ENCODE results near the gene MYOF. TPM values are rescaled to one million over a fixed set of nuclear protein-coding genes. Genes with fewer than 3 reads are reported as not detected.

MYOF gene
- total RNA-seq, 4 donors from 2014 or later = 4.1 to 10.3 (median 6.3) TPM

DNA sequence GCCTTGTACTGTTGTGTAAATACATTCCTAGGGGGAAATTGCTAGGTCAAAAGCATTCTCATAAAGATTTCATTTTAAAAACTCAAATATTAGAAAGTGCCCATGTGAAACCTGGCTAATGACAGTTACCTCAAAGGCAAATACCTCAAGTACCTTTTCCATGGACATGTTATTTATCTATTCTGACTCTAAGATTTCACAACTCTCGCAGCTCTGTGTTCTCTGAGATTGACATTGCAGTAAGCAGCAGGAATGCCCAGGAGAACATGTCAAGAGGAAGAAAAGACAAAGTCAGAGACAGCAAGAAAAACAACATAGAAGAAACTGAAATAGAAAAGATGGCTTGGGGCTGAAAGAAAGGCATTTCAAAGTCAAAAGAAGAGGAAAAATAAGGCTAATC lies 221.0 kb downstream of the MYOF start:
- DNase-seq = no peak
- in situ Hi-C loops (cut with MboI; ENCODE audit: low sequenced_read_pairs in 4 of 4) = no loop called here

DNA sequence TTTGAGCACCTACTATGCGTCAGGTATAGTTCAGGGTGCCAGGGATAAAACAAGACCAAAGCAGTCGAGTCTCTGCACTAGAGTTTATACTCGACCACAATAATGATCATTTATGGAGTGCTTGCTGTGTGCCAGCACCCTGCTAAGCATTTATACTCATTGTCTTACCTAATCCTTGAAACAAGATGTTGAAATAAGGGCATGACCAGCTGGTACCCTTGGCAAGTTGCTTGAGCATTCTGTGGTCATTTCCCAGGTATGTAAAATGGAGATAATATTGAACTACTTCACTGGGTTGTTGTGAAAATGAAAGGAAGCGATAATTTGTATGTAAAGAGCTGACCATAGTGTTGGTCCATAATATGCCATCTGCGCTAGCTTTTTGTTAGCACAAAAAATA lies 223.0 kb downstream of the MYOF start:
- Histone ChIP-seq H3K36me3 (no peaks in the 10 kb centered on the region), H3K27ac (no peak overlapping the region), H3K9me3 (no peaks in the 10 kb centered on the region), H3K27me3 (no peaks in the 10 kb centered on the region), H3K4me1 (no peaks in the 10 kb centered on the region), H3K4me3 (no peak overlapping the region)
- intact Hi-C loops (cut with DNase I; ENCODE audit: low total_unique reads) = no loop called here
- in situ Hi-C loops (cut with MboI; ENCODE audit: low sequenced_read_pairs in 4 of 4) = no loop called here
- TF ChIP-seq, protein P1, sequence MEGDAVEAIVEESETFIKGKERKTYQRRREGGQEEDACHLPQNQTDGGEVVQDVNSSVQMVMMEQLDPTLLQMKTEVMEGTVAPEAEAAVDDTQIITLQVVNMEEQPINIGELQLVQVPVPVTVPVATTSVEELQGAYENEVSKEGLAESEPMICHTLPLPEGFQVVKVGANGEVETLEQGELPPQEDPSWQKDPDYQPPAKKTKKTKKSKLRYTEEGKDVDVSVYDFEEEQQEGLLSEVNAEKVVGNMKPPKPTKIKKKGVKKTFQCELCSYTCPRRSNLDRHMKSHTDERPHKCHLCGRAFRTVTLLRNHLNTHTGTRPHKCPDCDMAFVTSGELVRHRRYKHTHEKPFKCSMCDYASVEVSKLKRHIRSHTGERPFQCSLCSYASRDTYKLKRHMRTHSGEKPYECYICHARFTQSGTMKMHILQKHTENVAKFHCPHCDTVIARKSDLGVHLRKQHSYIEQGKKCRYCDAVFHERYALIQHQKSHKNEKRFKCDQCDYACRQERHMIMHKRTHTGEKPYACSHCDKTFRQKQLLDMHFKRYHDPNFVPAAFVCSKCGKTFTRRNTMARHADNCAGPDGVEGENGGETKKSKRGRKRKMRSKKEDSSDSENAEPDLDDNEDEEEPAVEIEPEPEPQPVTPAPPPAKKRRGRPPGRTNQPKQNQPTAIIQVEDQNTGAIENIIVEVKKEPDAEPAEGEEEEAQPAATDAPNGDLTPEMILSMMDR (IDR thresholded peaks at IDR 0.05 in 4 of 5, conservative IDR thresholded peaks at IDR 0.05 in 1 of 5) = no peak
- TF ChIP-seq POLR2A (IDR thresholded peaks at IDR 0.05) = no peak
- ATAC-seq (no peak), DNase-seq (no peak)

More for the DNA sequence above, 221.0 kb downstream of the MYOF start:
- no peaks in the 10 kb centered on the region for H3K36me3 ChIP-seq
- no peaks in the 10 kb centered on the region for H3K4me1 ChIP-seq
- H3K4me3 ChIP-seq = no peak overlapping the region
- no peak overlapping the region for H3K27ac ChIP-seq
- TF ChIP-seq POLR2A (IDR thresholded peaks at IDR 0.05) = no peak
- TF ChIP-seq, protein P1 (IDR thresholded peaks at IDR 0.05 in 4 of 5, conservative IDR thresholded peaks at IDR 0.05 in 1 of 5) = no peak
- H3K27me3 ChIP-seq = no peaks in the 10 kb centered on the region
- intact Hi-C loops (cut with DNase I; ENCODE audit: low total_unique reads) = no loop called here
- no peak for ATAC-seq
- no peaks in the 10 kb centered on the region for H3K9me3 ChIP-seq

Other genes starting within 250 kb of the MYOF start
- under 1 TPM; 0.32 to 0.62 (median 0.37) TPM for gene CEP55, start 14.3 kb upstream of the MYOF start, total RNA-seq
- under 1 TPM in 2 of 4 donors, not detected in 2; 0.10 to 0.17 TPM for gene FFAR4, start 84.3 kb upstream of the MYOF start, total RNA-seq
- gene RBP4, start 118.9 kb upstream of the MYOF start, total RNA-seq = 10 to 100 TPM in 1 of 4 donors, 1 to 10 TPM in 3; 3.8 to 16.2 (median 7.7) TPM
- gene PDE6C, start 130.2 kb upstream of the MYOF start, total RNA-seq = not detected
- gene FRA10AC1, start 220.3 kb upstream of the MYOF start, total RNA-seq = 10 to 100 TPM in 1 of 4 donors, 1 to 10 TPM in 3; 4.9 to 10.5 (median 5.5) TPM